Cortex of kidney (tissue), 1 donor: ENCODE data around the gene RAPGEF6.
"Not testable (repeated sequence)": the region's sequence is repeated elsewhere in the genome, so short reads cannot be mapped to it uniquely, and the experiment has no call there.

Source experiments
- DNase-seq: peaks from one replicate; lab custom pipeline; 2025; lab: John Stamatoyannopoulos, UW

RAPGEF6 gene

DNA sequence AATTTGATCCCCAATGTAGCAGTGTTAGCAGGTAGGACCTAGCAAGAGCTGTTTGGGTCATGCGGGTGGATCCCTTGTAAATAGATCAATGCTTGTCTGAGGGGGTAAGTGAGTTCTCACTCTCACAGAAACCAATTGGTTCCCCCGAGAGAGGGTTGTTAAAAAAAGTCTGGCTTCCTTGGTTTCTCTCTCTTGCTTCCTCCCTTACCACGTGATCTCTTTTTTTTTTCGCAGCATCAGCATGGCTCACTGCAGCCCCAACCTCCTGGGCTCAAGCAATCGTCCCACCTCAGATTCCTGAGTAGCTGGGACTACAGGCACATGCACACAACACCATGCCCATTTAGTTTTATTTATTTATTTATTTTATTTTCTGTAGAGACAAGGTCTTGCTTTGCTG lies 26.4 kb downstream of the RAPGEF6 start:
- no peak for DNase-seq

DNA sequence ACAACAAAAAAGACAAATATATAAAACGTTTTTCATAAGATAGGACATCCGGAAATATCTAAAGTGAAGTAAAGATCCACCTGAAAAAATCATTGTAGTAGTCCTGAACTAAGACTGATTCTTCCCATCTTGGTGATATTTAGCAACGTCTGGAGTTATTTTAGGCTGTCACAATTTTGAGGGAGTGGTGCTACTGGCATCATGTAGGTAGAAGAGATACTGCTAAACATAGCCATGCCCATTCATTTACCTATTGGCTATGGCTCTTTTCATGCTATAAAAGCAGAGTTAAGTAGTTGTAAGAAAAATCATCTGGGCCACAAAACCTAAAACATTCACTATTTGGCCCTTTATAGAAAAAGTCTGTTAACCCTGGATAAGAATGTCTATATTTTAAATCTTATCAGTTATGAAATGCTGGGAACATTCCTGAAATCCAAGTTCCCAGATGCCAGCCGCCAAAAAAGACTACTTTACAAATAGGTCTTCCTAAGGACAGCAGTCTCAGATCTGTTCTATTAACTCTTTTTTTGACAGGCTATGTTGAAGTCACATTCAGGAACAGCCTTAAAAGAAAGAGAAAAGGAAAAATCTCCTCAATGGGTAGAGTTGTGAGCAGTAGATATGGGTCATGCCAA lies 27.0 kb downstream of the RAPGEF6 start:
- no peak for DNase-seq

DNA sequence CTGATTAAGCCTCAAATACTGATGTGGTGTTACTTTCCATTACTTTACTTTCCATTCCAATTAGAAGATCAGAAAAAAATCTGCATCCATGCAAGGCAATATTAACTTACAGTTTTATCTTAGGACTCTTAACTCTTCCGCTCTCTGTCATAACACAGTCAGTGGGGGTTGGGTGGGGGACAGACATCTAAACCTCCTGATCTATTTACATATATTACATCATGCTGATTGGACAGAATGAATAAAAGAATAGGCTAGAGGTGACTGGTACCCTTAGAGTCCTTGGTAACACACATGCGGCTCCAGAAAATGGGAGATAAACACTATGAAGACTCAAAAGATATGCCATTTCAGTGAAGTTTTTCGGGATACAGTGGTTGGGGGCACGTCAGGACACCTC lies 27.6 kb downstream of the RAPGEF6 start:
- DNase-seq = no peak

DNA sequence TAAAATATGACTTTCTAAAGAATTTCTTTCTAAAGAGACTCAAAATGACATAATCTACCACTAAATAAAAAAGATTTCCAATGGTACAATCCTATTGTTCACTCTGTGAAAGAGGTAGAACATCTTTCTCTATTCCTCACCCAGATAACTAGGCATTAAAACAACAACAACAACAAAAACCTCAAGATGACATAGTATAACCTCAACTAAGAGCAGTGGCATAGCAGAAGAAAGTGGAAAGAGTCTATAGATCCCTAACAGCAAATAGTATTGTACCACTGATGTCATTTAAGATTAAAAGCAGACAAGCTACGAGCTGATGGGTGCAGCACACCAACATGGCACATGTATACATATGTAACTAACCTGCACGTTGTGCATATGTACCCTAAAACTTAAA lies 29.9 kb downstream of the RAPGEF6 start:
- DNase-seq = no peak

DNA sequence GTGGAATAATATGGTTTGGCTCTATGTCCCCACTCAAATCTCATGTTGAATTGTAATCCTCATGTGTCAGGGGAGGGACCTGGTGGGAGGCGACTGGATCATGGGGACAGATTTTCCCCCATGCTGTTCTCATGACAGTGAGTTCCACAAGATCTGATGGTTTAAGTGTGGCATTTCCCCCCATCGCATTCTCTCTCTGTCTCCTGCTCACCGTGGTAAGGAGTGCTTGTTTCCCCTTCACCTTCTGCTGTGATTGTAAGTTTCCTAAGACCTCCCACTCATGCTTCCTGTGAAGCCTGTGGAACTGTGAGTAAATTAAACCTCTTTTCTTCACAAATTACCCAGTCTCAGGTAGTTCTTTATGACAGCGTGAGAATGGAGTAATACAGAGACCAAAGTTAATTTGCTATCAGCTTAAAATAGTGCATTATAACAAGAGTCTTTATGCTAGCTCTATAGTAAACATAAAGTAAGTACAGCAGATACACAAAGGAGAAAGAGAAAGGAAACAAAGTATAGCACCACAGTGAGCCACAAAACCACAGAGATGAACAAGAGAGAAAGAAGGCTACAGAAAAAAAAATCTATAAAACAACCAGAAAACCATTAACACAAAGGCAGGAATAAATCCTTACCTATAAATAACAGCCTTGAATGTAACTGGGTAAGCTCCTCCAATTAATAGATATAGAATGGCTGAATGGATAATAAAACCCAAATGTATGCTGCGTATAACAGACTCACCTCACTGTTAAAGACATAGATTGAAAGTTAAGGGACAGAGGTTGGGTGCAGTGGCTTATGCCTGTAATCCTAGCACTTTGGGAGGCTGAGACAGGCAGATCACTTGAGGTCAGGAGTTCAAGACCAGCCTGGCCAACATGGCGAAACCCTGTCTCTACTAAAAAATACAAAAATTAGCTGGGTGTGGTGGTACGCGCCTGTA lies 39.7 kb downstream of the RAPGEF6 start:
- DNase-seq = no peak

DNA sequence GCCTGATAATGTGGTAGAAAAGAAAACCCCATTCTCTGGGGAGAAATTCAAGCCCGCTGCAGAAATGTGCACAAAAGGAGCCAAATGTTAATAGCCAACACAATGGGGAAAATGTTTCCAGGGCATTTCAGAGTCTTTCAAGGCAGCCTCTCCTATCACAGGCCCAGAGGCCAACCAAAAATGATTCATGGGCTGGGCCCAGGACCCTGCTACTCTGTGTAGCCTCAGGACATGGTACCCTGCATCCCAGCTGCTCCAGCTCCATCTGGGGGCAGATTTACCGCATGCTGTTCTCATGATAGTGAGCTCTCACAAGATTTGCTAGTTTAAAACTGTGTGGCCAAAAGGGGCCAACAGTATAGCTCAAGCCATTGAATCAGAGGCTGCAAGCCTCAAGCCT lies 41.1 kb downstream of the RAPGEF6 start:
- no peak for DNase-seq

DNA sequence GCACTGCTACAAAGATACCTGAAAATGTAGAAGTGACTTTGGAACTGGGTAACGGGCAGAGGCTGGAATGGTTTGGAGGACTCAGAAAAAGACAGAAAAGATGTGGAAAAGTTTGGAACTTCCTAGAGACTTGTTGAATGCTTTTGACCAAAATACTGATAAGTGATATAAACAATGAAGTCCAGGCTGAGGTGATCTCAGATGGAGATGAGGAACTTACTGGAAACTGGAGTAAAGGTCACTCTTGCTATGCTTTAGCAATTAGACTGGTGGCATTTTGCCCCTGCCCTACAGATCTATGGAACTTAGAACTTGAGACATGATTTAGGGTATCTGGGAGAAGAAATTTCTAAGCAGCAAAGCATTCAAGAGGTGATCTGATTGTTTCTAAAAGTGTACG lies 41.6 kb downstream of the RAPGEF6 start:
- not testable (repeated sequence) for DNase-seq

DNA sequence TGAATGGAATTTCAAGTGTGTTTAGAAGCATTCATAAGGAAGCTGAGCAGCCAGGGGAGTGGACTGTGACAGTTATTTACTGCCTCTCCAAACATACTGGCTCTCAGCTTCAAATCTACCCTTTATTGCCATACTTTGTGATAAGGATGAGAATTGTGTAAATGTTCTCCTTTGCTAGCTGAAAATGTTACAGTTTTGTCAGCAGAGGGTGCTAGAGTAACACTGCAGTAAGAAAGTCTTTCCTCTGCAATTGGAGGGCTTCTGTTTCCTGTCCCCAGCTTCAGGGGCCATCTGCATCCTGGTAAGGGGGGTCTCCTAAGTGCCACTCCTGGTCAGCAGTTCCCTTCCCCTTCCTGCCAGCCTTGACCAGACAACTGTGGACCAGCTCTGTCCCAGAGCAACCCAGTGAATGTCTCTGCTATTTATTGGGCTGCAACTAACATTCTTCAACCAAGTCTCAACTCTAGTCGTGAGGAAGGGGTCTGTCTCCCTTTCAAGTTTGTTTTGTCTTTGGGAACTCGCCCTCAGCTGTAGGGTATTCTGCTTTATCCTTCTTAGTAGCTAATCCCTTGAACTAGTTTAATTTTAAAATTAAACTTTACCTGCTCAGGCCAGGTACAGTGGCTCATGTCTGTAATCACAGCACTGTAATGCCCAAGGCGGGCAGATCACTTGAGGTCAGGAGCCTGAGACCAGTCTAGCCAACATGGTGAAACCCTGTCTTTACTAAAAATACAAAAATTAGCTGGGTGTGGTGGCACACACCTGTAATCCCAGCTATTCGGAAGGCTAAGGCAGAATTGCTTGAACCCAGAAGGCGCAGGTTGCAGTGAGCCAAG lies 45.3 kb downstream of the RAPGEF6 start:
- no peak for DNase-seq

DNA sequence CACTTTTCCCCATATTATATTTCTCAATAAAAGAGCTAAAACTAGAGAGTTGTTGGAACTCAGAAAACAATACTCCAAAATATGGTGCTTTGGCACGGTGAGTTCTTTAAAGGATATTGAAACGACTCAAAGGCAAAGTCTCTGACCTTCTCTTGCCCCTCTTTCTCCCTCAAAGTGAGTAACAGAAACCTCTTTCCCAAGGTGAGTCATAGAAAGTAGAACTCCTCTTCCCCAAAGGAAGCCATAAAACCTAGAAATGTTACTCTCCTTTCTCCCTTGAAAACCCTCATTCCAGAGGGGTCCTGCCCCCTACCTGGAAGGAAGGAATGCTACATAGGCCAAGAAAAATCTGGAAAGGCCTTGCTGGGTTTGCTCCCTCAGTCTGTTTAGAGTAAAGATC lies 47.5 kb downstream of the RAPGEF6 start:
- DNase-seq = no peak

DNA sequence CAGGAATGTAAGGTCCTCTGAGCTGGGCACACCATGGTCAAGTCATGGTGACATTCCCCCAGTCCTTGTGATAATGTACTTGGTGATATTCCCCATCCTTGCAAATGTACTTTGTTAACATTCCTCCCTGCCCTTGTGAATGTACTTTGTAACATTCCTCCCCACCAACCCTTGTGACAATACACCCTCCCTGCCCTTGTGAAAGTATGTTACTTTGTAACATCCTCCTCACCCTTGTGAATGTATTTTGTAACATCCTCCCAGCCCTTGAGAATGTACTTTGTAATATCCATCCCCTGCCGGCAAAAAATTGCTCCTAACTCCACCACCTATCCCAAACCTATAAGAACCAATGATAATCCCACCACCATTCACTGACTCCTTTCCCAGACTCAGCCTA lies 53.3 kb downstream of the RAPGEF6 start:
- DNase-seq = no peak

DNA sequence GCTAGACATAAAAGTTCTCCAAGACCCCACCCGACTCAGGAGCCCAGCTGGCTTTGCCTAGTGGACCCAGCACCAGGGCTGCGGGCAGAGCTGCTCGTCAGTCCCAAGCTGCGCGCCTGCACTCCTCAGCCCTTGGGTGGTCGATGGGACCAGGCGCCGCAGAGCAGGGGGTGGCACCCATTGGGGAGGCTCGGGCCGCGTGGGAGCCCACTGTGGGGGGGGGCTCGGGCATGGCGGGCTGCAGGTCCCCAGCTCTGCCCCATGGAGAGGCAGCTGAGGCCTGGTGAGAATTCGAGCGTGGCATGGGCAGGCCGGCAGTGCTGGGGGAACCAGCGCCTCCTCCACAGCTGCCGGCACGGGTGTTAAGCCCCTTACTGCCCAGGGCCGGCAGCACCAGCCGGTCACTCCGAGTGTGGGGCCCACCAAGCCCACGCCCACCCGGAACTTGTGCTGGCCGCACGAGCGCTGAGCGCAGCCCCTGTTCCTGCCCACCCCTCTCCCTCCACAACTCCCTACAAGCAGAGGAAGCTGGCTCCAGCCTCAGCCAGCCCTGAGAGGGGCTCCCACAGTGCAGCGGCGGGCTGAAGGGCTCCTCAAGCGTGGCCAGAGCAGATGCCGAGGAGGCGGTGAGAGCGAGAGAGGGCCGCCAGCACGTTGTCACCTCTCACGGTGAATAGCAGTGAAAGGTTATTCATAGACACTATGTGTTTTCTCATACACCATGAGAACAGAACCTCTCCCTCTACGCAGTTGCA lies 54.9 kb downstream of the RAPGEF6 start:
- DNase-seq = no peak

DNA sequence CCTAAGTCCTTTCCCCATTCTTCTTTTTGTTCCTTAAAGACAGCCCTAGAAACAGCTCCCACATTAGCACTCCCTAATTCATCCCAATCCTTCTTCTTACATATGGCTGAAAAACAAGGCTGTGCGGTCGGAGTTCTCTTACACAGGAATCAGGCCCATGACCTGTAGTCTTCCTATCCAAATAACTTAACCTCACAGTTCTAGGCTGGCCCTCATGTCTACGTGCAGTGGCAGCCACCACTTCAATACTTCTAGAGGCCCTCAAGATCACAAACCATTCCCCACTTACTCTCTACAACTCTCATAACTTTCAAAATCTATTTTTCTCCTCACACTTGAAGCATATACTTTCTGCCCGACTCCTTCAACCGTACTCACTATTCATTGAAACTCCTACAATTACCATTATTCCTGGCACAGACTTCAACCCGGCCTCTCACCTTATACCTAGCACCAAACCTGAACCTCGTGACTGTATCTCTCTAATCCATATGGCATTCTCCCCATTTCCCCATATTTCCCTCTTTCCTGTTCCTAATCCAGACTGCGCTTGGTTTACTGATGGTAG lies 59.3 kb downstream of the RAPGEF6 start:
- DNase-seq = no peak

DNA sequence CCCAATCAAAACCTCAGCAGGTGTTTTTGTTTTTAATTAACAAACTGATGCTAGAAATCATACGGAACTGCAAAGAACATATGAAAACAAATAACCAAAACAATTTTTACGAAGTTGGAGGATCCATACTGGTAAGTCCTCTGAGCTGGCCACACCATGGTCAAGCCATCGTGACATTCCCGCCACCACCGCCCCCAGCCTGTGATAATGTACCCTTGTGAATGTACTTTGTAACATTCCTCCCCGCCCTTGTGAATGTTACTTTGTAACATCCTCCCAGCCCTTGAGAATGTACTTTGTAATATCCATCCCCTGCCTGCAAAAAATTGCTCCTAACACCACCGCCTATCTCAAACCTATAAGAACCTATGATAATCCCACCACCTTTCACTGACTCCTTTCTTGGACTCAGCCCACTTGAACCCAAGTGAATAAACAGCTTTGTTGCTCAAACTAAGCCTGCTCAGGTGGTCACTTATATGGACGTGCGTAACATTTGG lies 63.3 kb downstream of the RAPGEF6 start:
- no peak for DNase-seq

DNA sequence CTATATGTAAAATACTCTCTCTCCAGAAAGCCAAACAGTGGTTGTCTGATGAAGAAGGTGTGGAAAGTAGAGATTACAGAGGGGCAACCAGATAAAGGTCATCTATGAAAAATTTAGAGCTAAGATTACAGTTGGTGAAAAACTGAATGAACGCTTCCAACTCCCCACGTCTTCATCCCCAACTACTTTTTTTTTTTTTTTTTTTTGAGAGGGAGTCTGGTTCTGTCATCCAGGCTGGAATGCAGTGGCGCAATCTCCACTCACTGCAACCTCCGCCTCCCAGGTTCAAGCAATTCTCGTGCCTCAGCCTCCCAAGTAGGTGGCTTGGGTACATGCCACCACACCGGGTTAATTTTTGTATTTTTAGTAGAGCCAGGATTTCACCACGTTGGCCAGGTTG lies 64.3 kb downstream of the RAPGEF6 start:
- DNase-seq = no peak

DNA sequence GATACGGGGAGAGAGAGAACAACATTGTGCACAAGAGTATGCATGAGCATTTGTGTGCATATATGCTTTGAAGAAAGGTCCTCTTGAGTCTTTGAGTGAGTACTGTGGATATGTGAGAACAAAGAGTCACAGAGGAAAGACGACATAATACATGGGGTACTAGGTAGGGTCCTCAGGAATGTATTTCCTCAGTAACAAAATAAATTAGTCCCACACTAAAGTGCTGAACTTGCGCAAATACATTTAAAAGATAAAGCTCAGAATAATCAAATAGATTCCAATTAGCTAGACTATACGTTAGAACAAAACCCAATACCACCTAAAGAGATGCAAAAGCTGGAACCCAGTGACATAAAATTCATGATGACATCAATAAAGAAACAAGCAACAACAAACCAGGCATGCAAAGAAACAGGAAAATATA lies 70.8 kb downstream of the RAPGEF6 start:
- DNase-seq = no peak

DNA sequence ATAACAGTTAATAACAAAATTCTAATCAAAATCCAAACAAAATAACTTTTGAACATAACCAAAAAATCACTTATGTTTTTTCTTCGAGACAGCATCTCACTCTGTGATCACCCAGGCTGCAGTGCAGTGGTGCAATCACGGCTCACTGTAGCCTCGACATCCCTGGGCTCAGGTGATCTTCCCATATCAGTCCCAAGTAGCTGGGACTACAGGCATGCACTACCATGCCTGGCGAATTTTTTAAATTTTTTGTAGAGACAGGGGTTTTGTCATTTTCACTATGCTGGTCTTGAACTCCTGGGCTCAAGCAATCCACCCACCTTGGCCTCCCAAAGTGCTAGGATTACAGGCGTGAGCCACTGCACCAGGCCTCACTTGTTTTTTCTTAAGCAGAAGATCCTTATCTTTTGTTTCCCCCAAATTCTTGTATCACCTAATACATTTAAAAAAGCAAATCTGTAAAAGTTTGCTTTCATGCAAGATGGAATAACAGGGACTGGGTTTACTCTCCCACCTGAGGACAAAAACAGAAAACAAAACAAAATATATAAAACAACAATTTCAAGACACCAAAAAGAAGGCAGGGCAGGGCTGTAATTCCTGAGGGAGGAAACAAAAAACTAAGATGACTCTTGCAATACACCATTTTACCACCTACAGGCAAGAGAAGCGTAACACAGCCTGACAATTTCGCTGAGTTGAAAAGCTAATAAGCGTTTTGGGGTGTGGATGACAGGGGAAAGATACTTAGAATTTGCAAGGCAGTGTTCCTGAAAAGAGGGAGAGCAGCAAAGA lies 71.4 kb downstream of the RAPGEF6 start:
- DNase-seq = no peak

DNA sequence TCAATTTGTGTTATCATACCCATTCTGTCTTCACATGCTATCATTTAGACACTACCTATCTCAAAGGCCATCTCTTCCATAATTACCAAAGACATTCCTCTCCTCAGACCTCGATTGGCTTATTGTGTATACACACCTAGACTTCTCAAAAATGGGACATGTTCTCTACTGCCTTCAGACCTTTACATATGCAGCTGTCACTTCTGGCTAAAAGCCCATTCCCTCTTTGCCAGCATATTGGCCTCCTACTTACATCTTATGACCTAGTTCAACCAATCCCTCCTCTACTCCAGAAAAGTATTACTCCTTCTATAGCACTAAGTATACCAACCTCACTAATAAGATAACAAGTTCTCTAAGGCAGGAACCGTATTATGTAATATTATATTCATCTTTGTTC lies 84.4 kb downstream of the RAPGEF6 start:
- DNase-seq = no peak

DNA sequence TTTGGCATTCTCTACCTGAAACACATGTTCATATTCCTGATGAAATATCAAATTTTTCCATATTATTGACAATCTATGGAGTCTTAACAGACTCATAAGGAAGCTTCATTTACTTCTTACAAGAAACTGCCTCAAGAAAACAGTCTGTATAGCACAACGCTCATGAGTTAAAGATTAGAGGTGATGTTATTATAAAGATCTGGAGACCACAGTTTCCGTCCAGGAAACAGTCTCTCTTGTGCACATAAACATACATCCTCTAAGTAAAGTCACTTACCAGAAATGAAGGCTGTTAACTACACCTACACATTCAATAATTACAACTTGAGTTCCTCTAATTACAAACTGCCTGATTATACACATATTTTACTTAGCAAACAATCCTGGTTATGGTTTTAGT lies 86.9 kb downstream of the RAPGEF6 start:
- no peak for DNase-seq

DNA sequence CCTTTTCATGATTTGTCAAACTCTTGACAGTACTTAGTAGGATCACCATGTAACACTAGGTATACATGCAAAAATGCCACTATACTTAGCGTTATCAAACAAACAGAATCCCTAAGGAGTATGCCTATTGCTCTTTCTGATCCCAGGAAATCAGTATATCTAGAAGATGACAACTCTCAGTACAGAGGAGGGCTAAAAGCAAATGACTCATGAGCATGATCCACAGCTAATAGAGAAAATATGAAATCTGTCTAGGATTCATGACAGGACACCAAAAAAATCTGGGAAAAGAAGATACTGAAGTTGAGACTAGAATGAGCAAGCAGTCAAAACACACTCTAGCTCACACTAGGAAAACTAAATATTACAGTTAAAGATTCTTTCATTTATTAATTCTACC lies 89.2 kb downstream of the RAPGEF6 start:
- DNase-seq = no peak

DNA sequence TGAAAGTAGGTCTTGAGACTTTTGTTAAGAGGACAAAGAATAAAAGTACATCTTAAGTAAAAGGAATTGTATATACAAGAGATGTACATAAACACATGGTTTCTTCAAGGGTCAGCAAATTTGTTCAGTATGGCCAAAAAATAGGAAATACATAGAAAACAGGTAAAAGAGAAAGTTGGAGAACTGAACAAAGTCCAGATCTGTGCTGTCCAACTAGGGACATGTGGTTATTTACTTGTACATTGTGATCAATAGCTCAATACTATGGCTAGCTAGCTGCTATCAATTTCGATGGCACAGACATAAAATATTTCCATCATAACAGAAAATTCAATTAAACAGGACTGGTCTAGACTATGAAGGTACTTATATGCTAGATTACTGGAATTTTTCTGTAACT lies 92.3 kb downstream of the RAPGEF6 start:
- no peak for DNase-seq
